Thoracic aorta (tissue), 2 donors: Measurements from ENCODE around the gene AUTS2. TPM values are rescaled to one million over a fixed set of nuclear protein-coding genes. Genes with fewer than 3 reads are reported as not detected.

Source experiments
- ATAC-seq: fragments of 150-250 bp; one replicate; pipeline ENCODE4 v1.8.0; 2017; ENCODE audit warnings: low read depth; ENCODE audit not compliant: insufficient number of reproducible peaks, low FRiP score
- DNase-seq: peaks from one replicate; pipeline ENCODE4 v3.0.0-alpha.2; 2020; ENCODE audit warnings: low spot score
- H3K27ac ChIP-seq, 2 donors: fragments of 200-600 bp; sonication (generic); 1 replicate in 1 of 2; 2 replicates in 1 of 2; pipeline ENCODE4 v1.5.1; 2016; ENCODE audit warnings: mild to moderate bottlenecking in 2 of 2, moderate library complexity in 2 of 2
- H3K27me3 ChIP-seq: fragments of 200-600 bp; sonication (generic); replicated peaks from 2 replicates; pipeline ENCODE4 v1.6.0; 2016; ENCODE audit warnings: mild to moderate bottlenecking; ENCODE audit not compliant: insufficient read depth
- H3K36me3 ChIP-seq: fragments of 200-600 bp; sonication (generic); one replicate; pipeline ENCODE4 v1.5.1; 2016
- H3K4me1 ChIP-seq, 2 donors: fragments of 200-600 bp; sonication (generic); 1 replicate in 1 of 2; 2 replicates in 1 of 2; pipeline versions ENCODE4 v1.5.1 to v1.6.0; 2016; ENCODE audit warnings: low read depth in 2 of 2, mild to moderate bottlenecking in 1 of 2; ENCODE audit not compliant: control insufficient read depth in 1 of 2
- H3K4me3 ChIP-seq: fragments of 200-600 bp; sonication (generic); 2 replicates; pipeline ENCODE4 v1.5.1; 2016; ENCODE audit warnings: mild to moderate bottlenecking
- H3K9me3 ChIP-seq: fragments of 200-600 bp; sonication (generic); 2 replicates; pipeline ENCODE4 v1.5.1; 2016
- CTCF ChIP-seq: fragments of 200-600 bp; sonication (generic); IDR thresholded peaks from one replicate; pipeline ENCODE4 v1.5.1; 2019; ENCODE audit warnings: antibody characterized with exemption
- total RNA-seq, 2 donors: library from RNA; depleted of rRNA; stranded (reverse); fragments of >200 nt; gene quantifications; one replicate each; pipeline versions ENCODE4 v1.1.0 to v1.2.3, GENCODE V29; 2016

The AUTS2 gene
- total RNA-seq, 2 donors from 2014 or later, result 49.4 to 101 TPM

- H3K27ac ChIP-seq, result no peak overlapping the region
- H3K4me3 ChIP-seq, result no peak overlapping the region
- no peaks in the 10 kb centered on the region for H3K27me3 ChIP-seq
- no peaks in the 10 kb centered on the region for H3K36me3 ChIP-seq
- TF ChIP-seq CTCF, result no peak
- no peak for ATAC-seq
- H3K9me3 ChIP-seq, result no peaks in the 10 kb centered on the region
- no peaks in the 10 kb centered on the region for H3K4me1 ChIP-seq
- DNase-seq, result no peak
These were observed 338.8 kb downstream of the AUTS2 start for GRCh38 chr7:69937097-69937496.

- H3K36me3 ChIP-seq, result no peaks in the 10 kb centered on the region
- no peak overlapping the region for H3K27ac ChIP-seq
- no peaks in the 10 kb centered on the region for H3K9me3 ChIP-seq
- no peak for TF ChIP-seq CTCF
- no peaks in the 10 kb centered on the region for H3K4me1 ChIP-seq
- DNase-seq (no peak), ATAC-seq (no peak)
- H3K27me3 ChIP-seq, result no peaks in the 10 kb centered on the region
- no peak overlapping the region for H3K4me3 ChIP-seq
These were observed 341.0 kb downstream of the AUTS2 start for GRCh38 chr7:69939317-69939716.

- H3K4me3 ChIP-seq, result no peak overlapping the region
- no peak for TF ChIP-seq CTCF
- H3K27ac ChIP-seq, result no peak overlapping the region
- H3K27me3 ChIP-seq, result no peaks in the 10 kb centered on the region
- DNase-seq, result no peak
- no peaks in the 10 kb centered on the region for H3K4me1 ChIP-seq
- no peaks in the 10 kb centered on the region for H3K36me3 ChIP-seq
- no peak for ATAC-seq
- H3K9me3 ChIP-seq, result no peaks in the 10 kb centered on the region
These were observed 342.9 kb downstream of the AUTS2 start for GRCh38 chr7:69941077-69941651.

GRCh38 chr7:69942573-69942972 is 344.3 kb downstream of the AUTS2 start:
- TF ChIP-seq CTCF, result no peak
- no peak overlapping the region for H3K27ac ChIP-seq
- no peak overlapping the region for H3K4me3 ChIP-seq
- no peak for DNase-seq
- ATAC-seq, result no peak
- no peaks in the 10 kb centered on the region for H3K9me3 ChIP-seq
- H3K36me3 ChIP-seq, result no peaks in the 10 kb centered on the region
- H3K27me3 ChIP-seq, result no peaks in the 10 kb centered on the region
- H3K4me1 ChIP-seq, result no peaks in the 10 kb centered on the region

GRCh38 chr7:69946901-69947300 is 348.6 kb downstream of the AUTS2 start:
- no peaks in the 10 kb centered on the region for H3K36me3 ChIP-seq
- no peaks in the 10 kb centered on the region for H3K9me3 ChIP-seq
- H3K4me3 ChIP-seq, result no peak overlapping the region
- DNase-seq, result no peak
- H3K4me1 ChIP-seq, result no peaks in the 10 kb centered on the region
- H3K27me3 ChIP-seq, result no peaks in the 10 kb centered on the region
- no peak overlapping the region for H3K27ac ChIP-seq
- TF ChIP-seq CTCF, result no peak
- no peak for ATAC-seq
